Chondrocyte (in vitro differentiated cells): ENCODE measurements around the gene RAB9A. TPM values are rescaled to one million over a fixed set of nuclear protein-coding genes. Genes with fewer than 3 reads are reported as not detected.
A peak's percentile ranks its signal among the peaks of the same experiment; 100 is the strongest.

ENCODE experiments used
- DNase-seq: peaks from one replicate; pipeline ENCODE4 v3.0.0; 2021; ENCODE audit warnings: mixed read lengths, low spot score
- H3K27ac Mint-ChIP-seq: one replicate; pipeline ENCODE4 v1.8.0; 2021; ENCODE audit warnings: mild to moderate bottlenecking, moderate library complexity, mixed read lengths; ENCODE audit not compliant: unreplicated experiment
- H3K27me3 Mint-ChIP-seq: 2 replicates; pipeline ENCODE4 v1.8.0; 2021; ENCODE audit warnings: low read depth, mixed read lengths
- H3K36me3 Mint-ChIP-seq: 2 replicates; pipeline ENCODE4 v1.8.0; 2021; ENCODE audit warnings: low read depth, mixed read lengths
- H3K4me1 Mint-ChIP-seq: 2 replicates; pipeline ENCODE4 v1.8.0; 2021; ENCODE audit warnings: low read depth, mild to moderate bottlenecking, mixed read lengths
- H3K4me3 Mint-ChIP-seq: one replicate; pipeline ENCODE4 v1.8.0; 2021; ENCODE audit warnings: mild to moderate bottlenecking, moderate library complexity, mixed read lengths; ENCODE audit not compliant: unreplicated experiment
- H3K9me3 Mint-ChIP-seq: 2 replicates; pipeline ENCODE4 v1.8.0; 2021; ENCODE audit warnings: low read depth, mixed read lengths
- CTCF ChIP-seq: fragments of 200-600 bp; sonication (generic); IDR thresholded peaks from 2 replicates; pipeline ENCODE4 v1.5.0; 2021; ENCODE audit warnings: antibody characterized with exemption, mild to moderate bottlenecking, moderate library complexity
- total RNA-seq: library from RNA; stranded (reverse); gene quantifications from 3 replicates; pipeline ENCODE4 v1.2.1, GENCODE V29; 2021

Gene RAB9A
- total RNA-seq, 1 donor from 2014 or later: 29.2 TPM

DNA sequence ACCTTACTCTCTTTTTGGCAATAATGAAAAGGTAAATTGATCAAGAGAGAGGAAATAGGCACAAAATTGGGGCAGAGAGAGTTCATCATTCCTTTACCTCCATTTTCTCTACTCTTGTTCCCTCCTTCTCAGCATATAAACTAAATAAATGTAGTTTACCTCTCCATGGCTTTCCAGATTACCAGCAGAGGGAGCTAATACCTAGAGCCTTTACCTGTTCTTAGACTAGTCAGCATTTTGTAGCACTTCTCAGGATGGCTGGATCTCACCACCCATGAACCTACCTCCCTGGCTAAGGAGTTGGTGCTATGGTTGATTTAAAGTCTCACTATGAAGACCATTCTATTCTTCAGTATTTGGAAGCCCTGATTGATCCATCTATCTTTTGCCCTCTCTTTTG lies 61.3 kb downstream of the RAB9A start:
- H3K27me3 Mint-ChIP-seq: no peaks in the 10 kb centered on the region
- no peak overlapping the region for H3K4me3 Mint-ChIP-seq
- DNase-seq: no peak
- no peaks in the 10 kb centered on the region for H3K9me3 Mint-ChIP-seq
- TF ChIP-seq CTCF: peak; percentile 81
- H3K4me1 Mint-ChIP-seq: no peaks in the 10 kb centered on the region
- no peak overlapping the region for H3K27ac Mint-ChIP-seq
- H3K36me3 Mint-ChIP-seq: peaks cover 5% of the 10 kb centered on the region

GRCh38 chrX:13750812-13751211 lies 61.9 kb downstream of the RAB9A start:
- Mint-ChIP-seq H3K4me1 (no peaks in the 10 kb centered on the region), H3K27me3 (no peaks in the 10 kb centered on the region), H3K9me3 (no peaks in the 10 kb centered on the region), H3K27ac (no peak overlapping the region), H3K4me3 (no peak overlapping the region), H3K36me3 (peaks cover 5% of the 10 kb centered on the region)
- no peak for TF ChIP-seq CTCF
- DNase-seq: no peak

- Mint-ChIP-seq H3K4me1 (no peaks in the 10 kb centered on the region), H3K36me3 (peaks cover 8% of the 10 kb centered on the region), H3K9me3 (no peaks in the 10 kb centered on the region), H3K27me3 (no peaks in the 10 kb centered on the region), H3K4me3 (no peak overlapping the region), H3K27ac (no peak overlapping the region)
- DNase-seq: no peak
- no peak for TF ChIP-seq CTCF
Measured at GRCh38 chrX:13752141-13752540, 63.2 kb downstream of the RAB9A start.

GRCh38 chrX:13752646-13753045 lies 63.7 kb downstream of the RAB9A start:
- no peaks in the 10 kb centered on the region for H3K27me3 Mint-ChIP-seq
- no peak for TF ChIP-seq CTCF
- peaks cover 8% of the 10 kb centered on the region for H3K36me3 Mint-ChIP-seq
- DNase-seq: no peak
- no peak overlapping the region for H3K4me3 Mint-ChIP-seq
- H3K4me1 Mint-ChIP-seq: no peaks in the 10 kb centered on the region
- H3K27ac Mint-ChIP-seq: no peak overlapping the region
- no peaks in the 10 kb centered on the region for H3K9me3 Mint-ChIP-seq

DNA sequence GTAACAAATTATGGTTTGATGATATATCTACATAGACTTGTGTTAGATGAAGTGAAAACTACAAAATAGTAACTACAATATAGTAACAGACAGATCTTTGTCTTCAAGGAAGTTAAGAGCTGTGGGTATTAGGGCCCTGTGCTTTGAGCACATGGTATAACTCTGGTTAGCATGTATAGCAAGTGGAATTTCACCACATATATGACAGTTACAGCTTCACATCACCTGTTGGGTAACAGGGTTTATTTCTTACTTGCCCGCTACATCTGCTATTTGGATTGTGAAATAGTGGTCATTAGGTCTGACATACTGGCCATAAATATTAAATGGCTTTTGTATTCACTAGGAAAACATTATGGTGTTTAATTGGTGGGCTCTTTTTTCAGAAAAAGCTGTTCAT lies 65.8 kb downstream of the RAB9A start:
- Mint-ChIP-seq H3K4me3 (no peak overlapping the region), H3K27ac (no peak overlapping the region), H3K36me3 (peaks cover 12% of the 10 kb centered on the region), H3K9me3 (no peaks in the 10 kb centered on the region), H3K4me1 (no peaks in the 10 kb centered on the region), H3K27me3 (no peaks in the 10 kb centered on the region)
- no peak for DNase-seq
- no peak for TF ChIP-seq CTCF
